WTC11 (cell line): ENCODE results near the gene PDE1C. TPM values are rescaled to one million over a fixed set of nuclear protein-coding genes. Genes with fewer than 3 reads are reported as not detected.

ENCODE experiments used
- ATAC-seq: fragments of 200-7000 bp; cut with Tn5 transposase; 2 replicates; pipeline ENCODE4 v1.10.0; 2021; ENCODE audit warnings: mild to moderate bottlenecking, moderate library complexity
- CTCF ChIA-PET: fragments of 300-600 bp; sonication (Branson Sonifier 250); formaldehyde crosslinking; loops from one replicate; lab custom pipeline; 2021; ENCODE audit warnings: antibody characterized with exemption; lab: Charles Lee
- POLR2A ChIA-PET: fragments of 350-600 bp; sonication (Branson Sonifier 250); formaldehyde crosslinking; loops from one replicate; lab custom pipeline; 2021; ENCODE audit warnings: antibody characterized with exemption; lab: Charles Lee
- DNase-seq: peaks from one replicate; pipeline ENCODE4 v3.0.0; 2021; ENCODE audit warnings: low spot score
- H3K27ac Mint-ChIP-seq: 2 replicates; pipeline ENCODE4 v1.8.0; 2021; ENCODE audit warnings: mixed read lengths
- H3K27me3 Mint-ChIP-seq: 2 replicates; pipeline ENCODE4 v1.8.0; 2021; ENCODE audit warnings: low read depth, mild to moderate bottlenecking, moderate library complexity, mixed read lengths
- H3K36me3 Mint-ChIP-seq: 2 replicates; pipeline ENCODE4 v1.8.0; 2021; ENCODE audit warnings: mixed read lengths
- H3K4me1 Mint-ChIP-seq: 2 replicates; pipeline ENCODE4 v1.8.0; 2022; ENCODE audit warnings: mixed read lengths
- H3K4me3 Mint-ChIP-seq: 2 replicates; pipeline ENCODE4 v1.8.0; 2021; ENCODE audit warnings: mild to moderate bottlenecking, moderate library complexity, mixed read lengths
- H3K9me3 Mint-ChIP-seq: 2 replicates; pipeline ENCODE4 v1.8.0; 2021; ENCODE audit warnings: mixed read lengths
- ATF2 ChIP-seq: sonication (generic); formaldehyde crosslinking; IDR thresholded peaks from 2 replicates; pipeline ENCODE4 v1.8.1; 2022; ENCODE audit warnings: low read depth, missing genetic modification reagents, borderline replicate concordance
- ATF3 ChIP-seq: sonication (generic); formaldehyde crosslinking; conservative IDR thresholded peaks from 2 replicates; pipeline ENCODE4 v1.8.1; 2022; ENCODE audit warnings: mild to moderate bottlenecking, missing genetic modification reagents
- CREB1 ChIP-seq: sonication (generic); formaldehyde crosslinking; IDR thresholded peaks from 2 replicates; pipeline ENCODE4 v1.8.0; 2023; ENCODE audit warnings: mild to moderate bottlenecking, missing genetic modification reagents
- E2F4 ChIP-seq: sonication (generic); formaldehyde crosslinking; IDR thresholded peaks from 2 replicates; pipeline ENCODE4 v1.8.1; 2022; ENCODE audit warnings: low read depth, mild to moderate bottlenecking, moderate library complexity, missing genetic modification reagents, borderline replicate concordance
- E2F5 ChIP-seq: sonication (generic); formaldehyde crosslinking; IDR thresholded peaks from 2 replicates; pipeline ENCODE4 v1.8.1; 2022; ENCODE audit warnings: mild to moderate bottlenecking, moderate library complexity, missing genetic modification reagents
- ESRRA ChIP-seq: sonication (generic); formaldehyde crosslinking; IDR thresholded peaks from 2 replicates; pipeline ENCODE4 v1.8.1; 2022; ENCODE audit warnings: mild to moderate bottlenecking, missing genetic modification reagents, borderline replicate concordance
- GTF2I ChIP-seq: fragments of 250-450 bp; sonication (Bioruptor Pico); conservative IDR thresholded peaks from 2 replicates; pipeline ENCODE4 v1.4.0; 2021; ENCODE audit warnings: mild to moderate bottlenecking
- IRF1 ChIP-seq: sonication (generic); formaldehyde crosslinking; IDR thresholded peaks from 2 replicates; pipeline ENCODE4 v1.8.0; 2023; ENCODE audit warnings: missing genetic modification reagents
- JUN ChIP-seq: sonication (generic); formaldehyde crosslinking; IDR thresholded peaks from 2 replicates; pipeline ENCODE4 v1.8.0; 2023; ENCODE audit warnings: mild to moderate bottlenecking, missing genetic modification reagents
- MLX ChIP-seq: sonication (generic); formaldehyde crosslinking; IDR thresholded peaks from 2 replicates; pipeline ENCODE4 v1.8.1; 2023; ENCODE audit warnings: mild to moderate bottlenecking, missing genetic modification reagents, moderate library complexity
- MYBL2 ChIP-seq: sonication (generic); formaldehyde crosslinking; IDR thresholded peaks from 2 replicates; pipeline ENCODE4 v1.8.1; 2023; ENCODE audit warnings: mild to moderate bottlenecking, moderate library complexity, missing genetic modification reagents
- OVOL2 ChIP-seq: fragments of 250-450 bp; sonication (Bioruptor Pico); IDR thresholded peaks from 2 replicates; pipeline ENCODE4 v1.9.0; 2021; ENCODE audit warnings: mild to moderate bottlenecking, borderline replicate concordance
- PREB ChIP-seq: sonication (generic); formaldehyde crosslinking; IDR thresholded peaks from 2 replicates; pipeline ENCODE4 v1.8.1; 2022; ENCODE audit warnings: mild to moderate bottlenecking, missing genetic modification reagents, moderate library complexity, borderline replicate concordance
- PRRX2 ChIP-seq: fragments of 250-450 bp; sonication (Bioruptor Pico); IDR thresholded peaks from 2 replicates; pipeline ENCODE4 v1.8.0; 2021; ENCODE audit warnings: mild to moderate bottlenecking
- TCF7 ChIP-seq: sonication (generic); formaldehyde crosslinking; IDR thresholded peaks from 2 replicates; pipeline ENCODE4 v1.8.0; 2022; ENCODE audit warnings: mild to moderate bottlenecking, low read depth, missing genetic modification reagents, moderate library complexity
- TP53 ChIP-seq: sonication (generic); formaldehyde crosslinking; IDR thresholded peaks from 2 replicates; pipeline ENCODE4 v1.8.1; 2023; ENCODE audit warnings: mild to moderate bottlenecking, missing genetic modification reagents
- ZBTB21 ChIP-seq: sonication (generic); formaldehyde crosslinking; IDR thresholded peaks from 2 replicates; pipeline ENCODE4 v1.8.1; 2023; ENCODE audit warnings: mild to moderate bottlenecking, missing genetic modification reagents, borderline replicate concordance
- ZMAT4 ChIP-seq: fragments of 250-450 bp; sonication (Bioruptor Pico); IDR thresholded peaks from 2 replicates; pipeline ENCODE4 v1.9.0; 2021; ENCODE audit warnings: mild to moderate bottlenecking
- ZNF219 ChIP-seq: sonication (generic); formaldehyde crosslinking; IDR thresholded peaks from 2 replicates; pipeline ENCODE4 v1.8.0; 2023; ENCODE audit warnings: missing genetic modification reagents, mild to moderate bottlenecking, borderline replicate concordance
- ZNF263 ChIP-seq: sonication (generic); formaldehyde crosslinking; IDR thresholded peaks from 2 replicates; pipeline ENCODE4 v1.8.1; 2022; ENCODE audit warnings: low read depth, mild to moderate bottlenecking, moderate library complexity, missing genetic modification reagents
- ZNF317 ChIP-seq: sonication (generic); formaldehyde crosslinking; IDR thresholded peaks from 2 replicates; pipeline ENCODE4 v1.8.1; 2023; ENCODE audit warnings: low read depth, mild to moderate bottlenecking, moderate library complexity, missing genetic modification reagents, borderline replicate concordance
- ZNF396 ChIP-seq: fragments of 250-450 bp; sonication (Bioruptor Pico); IDR thresholded peaks from 2 replicates; pipeline ENCODE4 v1.8.0; 2021; ENCODE audit warnings: mild to moderate bottlenecking, moderate library complexity, borderline replicate concordance
- ZNF416 ChIP-seq: fragments of 250-450 bp; sonication (Bioruptor Pico); IDR thresholded peaks from 2 replicates; pipeline ENCODE4 v1.9.0; 2021; ENCODE audit warnings: mild to moderate bottlenecking, inconsistent platforms
- ZNF671 ChIP-seq: fragments of 250-450 bp; sonication (Bioruptor Pico); IDR thresholded peaks from 2 replicates; pipeline ENCODE4 v1.8.0; 2021; ENCODE audit warnings: mild to moderate bottlenecking
- total RNA-seq: library from RNA; stranded (reverse); gene quantifications from 3 replicates; pipeline ENCODE4 v1.2.3, GENCODE V29; 2021

PDE1C gene
- total RNA-seq, 1 experiment from 2014 or later, result 0.55 TPM

- DNase-seq, result no peak
- TF ChIP-seq CREB1 (CRISPR knock-in tag), result no peak
- Mint-ChIP-seq H3K27ac (no peak overlapping the region), H3K4me3 (no peak overlapping the region), H3K36me3 (no peaks in the 10 kb centered on the region), H3K27me3 (no peaks in the 10 kb centered on the region), H3K4me1 (no peaks in the 10 kb centered on the region; the same call in 1 of the 2 replicates), H3K9me3 (no peaks in the 10 kb centered on the region)
- ChIA-PET CTCF (no interaction called here), POLR2A (no interaction called here)
- ATAC-seq, result no peak
Observed at GRCh38 chr7:31921047-31921446, 149.2 kb downstream of the PDE1C start.

- ATAC-seq (no peak), DNase-seq (no peak)
- no peaks in the 10 kb centered on the region for H3K27me3 Mint-ChIP-seq
- no peaks in the 10 kb centered on the region; the same call in 1 of the 2 replicates for H3K4me1 Mint-ChIP-seq
- H3K27ac Mint-ChIP-seq, result no peak overlapping the region
- TF ChIP-seq ATF2 (no peak), ZNF219 (CRISPR knock-in tag) (no peak), MYBL2 (CRISPR knock-in tag) (no peak), ESRRA (CRISPR knock-in tag) (no peak), TCF7 (no peak), IRF1 (CRISPR knock-in tag) (no peak), ZNF671 (CRISPR knock-in tag) (no peak), E2F5 (CRISPR knock-in tag) (no peak), ZBTB21 (CRISPR knock-in tag) (no peak), ZMAT4 (CRISPR knock-in tag) (no peak), ATF3 (CRISPR knock-in tag) (no peak), GTF2I (CRISPR knock-in tag) (no peak), ZNF416 (CRISPR knock-in tag) (no peak), ZNF396 (no peak), OVOL2 (CRISPR knock-in tag) (no peak)
- ChIA-PET CTCF (no interaction called here), POLR2A (no interaction called here)
- H3K36me3 Mint-ChIP-seq, result no peaks in the 10 kb centered on the region
- H3K4me3 Mint-ChIP-seq, result no peak overlapping the region
- no peaks in the 10 kb centered on the region for H3K9me3 Mint-ChIP-seq
Observed at GRCh38 chr7:31919678-31920369, 150.4 kb downstream of the PDE1C start.

GRCh38 chr7:31918706-31919393 lies 151.4 kb downstream of the PDE1C start:
- Mint-ChIP-seq H3K27me3 (no peaks in the 10 kb centered on the region), H3K27ac (no peak overlapping the region), H3K36me3 (no peaks in the 10 kb centered on the region), H3K9me3 (no peaks in the 10 kb centered on the region), H3K4me3 (no peak overlapping the region), H3K4me1 (peaks cover under 1% of the 10 kb centered on the region; the same call in 1 of the 2 replicates)
- CTCF ChIA-PET, result interaction anchor here (1.3 kb wide), 1 partner anchor 174 kb away, joined by 4 read pairs; no protein-coding TSS in a partner anchor
- DNase-seq (no peak), ATAC-seq (no peak)
- TF ChIP-seq ZNF263 (CRISPR knock-in tag) (no peak), PRRX2 (no peak), PREB (CRISPR knock-in tag) (no peak), GTF2I (CRISPR knock-in tag) (no peak), ZNF416 (CRISPR knock-in tag) (no peak), E2F4 (CRISPR knock-in tag) (no peak), ZNF317 (CRISPR knock-in tag) (no peak), MLX (CRISPR knock-in tag) (no peak), ZNF219 (CRISPR knock-in tag) (no peak), TP53 (CRISPR knock-in tag) (no peak), JUN (CRISPR knock-in tag) (no peak)
- POLR2A ChIA-PET, result no interaction called here
